Stimulated activated naive CD8-positive, alpha-beta T cell treated with anti-CD3 and anti-CD28 coated beads, Interleukin-15, Interleukin-2, amounts not matched to agents 100 U/mL and 50 U/mL, for 24 hours (primary cell): ENCODE data around the gene UBXN7.
"Not testable (repeated sequence)": the region's sequence is repeated elsewhere in the genome, so short reads cannot be mapped to it uniquely, and the experiment has no call there.

Experiments used
- ATAC-seq: fragments of 150-1000 bp; cut with Tn5 transposase; one replicate; pipeline ENCODE4 v1.10.0; 2021
- DNase-seq: peaks from one replicate; pipeline ENCODE4 v3.0.0; 2021

UBXN7 gene

GRCh38 chr3:196356556-196356955, 75.7 kb downstream of the UBXN7 start:
- ATAC-seq (no peak), DNase-seq (no peak)

DNA sequence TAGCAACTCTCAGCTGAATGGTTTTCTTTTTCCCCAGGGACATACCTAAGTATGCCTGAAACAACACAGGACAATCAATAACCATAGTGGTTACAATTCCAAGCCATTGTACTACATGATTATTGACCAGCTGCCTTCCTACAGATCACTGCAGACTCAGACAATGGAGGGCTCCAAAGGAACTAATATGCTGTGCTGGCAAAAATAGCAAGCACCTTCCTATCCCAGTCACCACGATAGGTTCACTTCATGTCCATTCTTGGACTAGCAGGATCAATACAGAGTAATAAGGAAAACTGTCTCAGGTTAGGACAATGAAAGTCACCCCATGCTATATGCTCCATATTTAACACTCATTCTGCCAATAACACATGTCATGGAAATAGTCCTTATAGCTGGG, 76.6 kb downstream of the UBXN7 start:
- no peak for ATAC-seq
- no peak for DNase-seq

- DNase-seq (no peak), ATAC-seq (no peak)
Measured at GRCh38 chr3:196354132-196354531, 78.1 kb downstream of the UBXN7 start.

DNA sequence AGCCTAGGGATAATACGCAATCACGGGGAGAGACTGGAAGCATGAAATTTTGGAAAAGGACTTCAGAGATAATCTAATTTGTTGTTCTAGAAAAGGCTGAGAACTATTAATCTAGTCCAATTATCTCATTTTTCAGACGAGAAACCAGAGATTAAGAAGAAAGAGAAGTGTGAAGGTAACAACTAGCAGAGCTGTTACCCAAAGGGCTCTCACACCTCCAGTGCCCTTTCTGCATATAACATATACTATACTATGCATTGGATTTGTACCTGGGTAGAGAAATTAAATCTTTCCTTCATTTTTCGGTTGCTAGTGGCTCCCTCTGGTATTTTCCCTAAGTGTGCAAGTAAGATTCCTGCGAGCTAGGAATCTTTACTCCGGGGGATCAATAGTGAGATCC, 80.7 kb downstream of the UBXN7 start:
- DNase-seq (no peak), ATAC-seq (no peak)

- DNase-seq (no peak), ATAC-seq (no peak)
Measured at GRCh38 chr3:196350067-196350466, 82.2 kb downstream of the UBXN7 start.

DNA sequence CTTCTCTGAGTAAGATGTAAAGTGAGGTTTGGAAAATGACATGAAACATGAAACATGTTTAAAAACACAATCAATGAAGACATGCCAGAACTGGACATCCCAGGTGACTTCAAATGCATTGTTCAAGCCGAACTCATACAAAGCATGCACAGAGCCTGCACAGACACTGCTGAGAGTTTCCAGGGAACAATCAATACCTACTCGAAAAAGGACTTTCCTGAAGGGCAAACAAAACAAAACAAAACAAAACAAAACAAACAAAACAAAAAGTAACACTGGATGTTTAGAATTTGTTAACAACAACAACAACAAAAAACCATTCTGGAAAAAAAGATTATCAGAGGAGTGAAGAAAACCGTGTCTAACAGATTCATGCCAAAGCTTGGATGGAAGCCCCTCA, 83.5 kb downstream of the UBXN7 start:
- no peak for DNase-seq
- ATAC-seq: no peak

GRCh38 chr3:196344663-196345062, 87.6 kb downstream of the UBXN7 start:
- no peak for ATAC-seq

DNA sequence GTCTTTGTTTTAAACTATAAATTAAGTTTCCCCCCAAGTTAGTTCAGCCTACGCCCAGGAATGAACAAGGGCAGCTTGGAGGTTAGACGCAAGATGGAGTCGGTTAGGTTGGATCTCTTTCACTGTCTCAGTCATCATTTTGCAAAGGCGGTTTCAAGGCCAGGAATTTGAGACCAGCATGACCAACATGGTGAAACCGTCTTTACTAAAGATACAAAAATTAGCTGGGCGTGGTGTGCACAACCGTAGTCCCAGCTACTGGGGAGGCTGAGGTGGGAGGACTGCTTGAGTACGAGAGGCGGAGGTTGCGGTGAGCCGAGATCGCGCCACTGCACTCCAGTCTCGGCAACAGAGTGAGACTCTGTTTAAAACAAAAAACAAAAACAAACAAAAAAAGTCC, 88.3 kb downstream of the UBXN7 start:
- ATAC-seq: not testable (repeated sequence)

More at GRCh38 chr3:196344663-196345062, 87.6 kb downstream of the UBXN7 start:
- DNase-seq: no peak

DNA sequence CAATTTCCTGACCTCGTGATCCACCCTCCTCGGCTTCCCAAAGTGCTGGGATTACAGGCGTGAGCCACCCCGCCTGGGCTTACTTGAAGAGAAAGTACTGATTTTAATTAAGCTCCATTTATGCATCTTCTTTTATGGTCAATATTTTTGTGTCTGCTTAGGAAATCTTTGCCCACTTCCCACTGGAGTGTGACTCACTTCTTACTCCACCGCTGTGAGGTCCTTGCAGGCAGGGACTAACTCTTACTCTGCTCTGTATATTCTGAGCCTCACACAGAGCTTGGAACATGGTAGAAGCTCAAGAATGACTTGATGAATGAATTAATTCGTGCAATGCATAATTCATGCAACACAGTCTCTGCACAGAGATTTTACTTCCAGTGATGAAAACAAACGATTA, 91.1 kb downstream of the UBXN7 start:
- ATAC-seq (no peak), DNase-seq (no peak)

More for the DNA sequence above, 88.3 kb downstream of the UBXN7 start:
- DNase-seq: not testable (repeated sequence)

GRCh38 chr3:196340466-196340865, 91.8 kb downstream of the UBXN7 start:
- ATAC-seq (no peak), DNase-seq (no peak)

DNA sequence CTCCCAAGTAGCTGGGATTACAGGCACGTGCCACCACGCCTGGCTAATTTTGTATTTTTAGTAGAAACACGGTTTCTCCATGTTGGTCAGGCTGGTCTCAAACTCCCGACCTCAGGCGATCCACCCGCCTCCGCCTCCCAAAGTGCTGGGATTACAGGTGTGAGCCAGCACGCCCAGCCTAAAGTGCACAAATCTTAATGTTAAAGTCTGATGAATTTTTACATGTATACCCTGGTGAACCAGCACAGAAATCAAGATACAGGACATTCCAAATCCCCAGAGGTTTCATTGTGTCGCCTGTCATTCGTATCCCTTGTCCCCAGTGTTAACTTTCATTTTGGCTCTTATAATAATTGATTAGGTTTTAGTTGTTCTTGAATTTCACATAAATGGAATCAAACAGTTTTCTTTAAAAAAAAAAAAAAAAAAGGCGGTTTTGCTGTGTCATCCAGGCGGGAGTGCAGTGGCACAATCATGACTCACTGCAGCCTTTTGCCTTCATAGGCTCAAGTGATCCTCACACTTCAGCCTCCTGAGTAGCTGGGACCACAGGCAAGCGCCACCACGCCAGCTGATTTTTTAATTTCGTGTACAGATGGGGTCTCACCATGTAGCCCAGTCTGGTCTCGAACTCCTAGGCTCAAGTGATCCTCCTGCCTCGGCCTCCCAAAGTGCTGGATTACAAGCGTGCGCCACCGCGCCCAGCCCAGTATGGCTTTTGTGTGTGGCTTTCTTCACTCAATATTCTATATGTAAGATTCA, 92.6 kb downstream of the UBXN7 start:
- ATAC-seq: no peak

GRCh38 chr3:196339044-196339443, 93.2 kb downstream of the UBXN7 start:
- ATAC-seq: no peak

More for the DNA sequence above, 92.6 kb downstream of the UBXN7 start:
- DNase-seq: no peak

DNA sequence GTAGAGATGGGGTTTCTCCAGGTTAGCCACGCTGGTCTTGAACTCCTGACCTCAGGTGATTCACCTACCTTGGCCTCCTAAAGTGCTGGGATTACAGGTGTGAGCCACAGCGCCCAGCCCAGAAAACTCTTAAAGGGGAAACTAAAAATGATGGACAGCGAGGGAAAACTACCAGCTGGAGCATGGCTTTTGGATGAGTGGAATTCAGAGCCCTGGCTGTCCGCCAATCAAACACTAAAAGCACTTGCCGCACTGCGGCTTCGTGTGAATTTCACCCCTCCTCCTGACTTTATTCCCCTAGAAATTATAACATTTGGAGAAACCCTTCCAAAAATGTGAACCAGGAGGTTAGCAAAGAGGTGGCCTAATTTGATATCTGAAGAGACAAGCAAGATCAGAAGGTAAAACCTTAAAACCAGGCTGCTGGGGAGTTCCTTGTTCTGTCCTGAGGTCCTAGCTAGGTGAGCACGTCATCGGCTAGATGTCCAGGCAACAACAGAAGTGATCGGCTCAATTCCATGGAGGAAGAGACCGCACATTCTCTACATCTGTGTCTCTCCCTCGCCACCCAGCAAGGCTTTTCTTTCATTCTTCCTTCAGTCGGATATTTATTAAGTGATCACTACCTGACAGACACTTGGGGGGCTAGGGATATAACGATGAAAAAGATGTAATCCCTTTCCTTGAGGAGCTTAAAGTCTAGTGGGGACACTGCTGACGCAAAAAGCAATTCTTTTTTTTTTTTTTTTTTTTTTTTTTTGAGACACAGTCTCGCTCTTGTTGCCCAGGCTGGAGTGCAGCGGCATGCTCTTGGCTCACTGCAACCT, 95.7 kb downstream of the UBXN7 start:
- no peak for DNase-seq
- no peak for ATAC-seq

More at GRCh38 chr3:196339044-196339443, 93.2 kb downstream of the UBXN7 start:
- no peak for DNase-seq

- no peak for ATAC-seq
Measured at GRCh38 chr3:196335503-196335948, 96.7 kb downstream of the UBXN7 start.

DNA sequence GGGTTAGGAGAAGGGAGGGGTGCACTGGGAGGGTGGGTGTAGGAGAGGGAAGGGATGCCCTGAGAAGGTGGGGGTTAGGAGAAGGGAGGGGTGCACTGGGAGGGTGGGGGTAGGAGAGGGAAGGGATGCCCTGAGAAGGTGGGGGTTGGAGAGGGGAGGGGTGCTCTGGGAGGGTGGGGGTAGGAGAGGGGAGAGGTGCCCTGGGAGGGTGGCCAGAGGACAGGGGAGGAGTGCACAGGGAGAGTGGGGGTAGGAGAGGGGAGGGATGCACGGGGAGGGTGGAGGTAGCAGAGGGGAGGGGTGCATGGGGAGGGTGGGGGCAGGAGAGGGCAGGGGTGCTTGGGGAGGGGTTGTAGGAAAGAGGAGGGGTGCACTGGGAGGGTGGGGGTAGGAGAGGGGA, 97.2 kb downstream of the UBXN7 start:
- DNase-seq (no peak), ATAC-seq (no peak)

More at GRCh38 chr3:196335503-196335948, 96.7 kb downstream of the UBXN7 start:
- no peak for DNase-seq

GRCh38 chr3:196332168-196332567, 100.1 kb downstream of the UBXN7 start:
- DNase-seq: no peak
- ATAC-seq: no peak

DNA sequence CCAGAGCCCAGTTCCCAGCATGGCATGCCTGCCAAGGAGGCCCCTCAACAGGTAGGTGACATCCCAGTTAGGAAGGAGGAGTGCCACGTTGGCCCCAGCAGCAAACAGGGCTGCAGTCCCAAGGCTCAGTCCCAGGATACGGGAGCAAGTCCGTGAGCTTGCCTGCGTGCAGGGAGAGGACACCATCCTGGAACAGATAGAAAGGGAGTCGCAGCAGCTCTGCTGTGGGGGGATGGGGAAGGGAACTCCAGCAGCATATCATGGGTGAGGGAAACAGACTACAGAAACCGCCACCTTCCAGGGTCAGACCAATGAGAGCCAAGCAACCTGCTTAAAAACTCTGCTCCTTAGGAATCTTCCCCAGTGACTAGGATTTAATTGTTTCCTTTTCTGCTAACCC, 104.8 kb downstream of the UBXN7 start:
- ATAC-seq: no peak
- DNase-seq: no peak

GRCh38 chr3:196326936-196327335, 105.3 kb downstream of the UBXN7 start:
- ATAC-seq (no peak), DNase-seq (no peak)

GRCh38 chr3:196323691-196324090, 108.5 kb downstream of the UBXN7 start:
- DNase-seq (no peak), ATAC-seq (no peak)

GRCh38 chr3:196323016-196323415, 109.2 kb downstream of the UBXN7 start:
- ATAC-seq: no peak
- DNase-seq: no peak

- DNase-seq (no peak), ATAC-seq (no peak)
Measured at GRCh38 chr3:196321162-196321561, 111.1 kb downstream of the UBXN7 start.

DNA sequence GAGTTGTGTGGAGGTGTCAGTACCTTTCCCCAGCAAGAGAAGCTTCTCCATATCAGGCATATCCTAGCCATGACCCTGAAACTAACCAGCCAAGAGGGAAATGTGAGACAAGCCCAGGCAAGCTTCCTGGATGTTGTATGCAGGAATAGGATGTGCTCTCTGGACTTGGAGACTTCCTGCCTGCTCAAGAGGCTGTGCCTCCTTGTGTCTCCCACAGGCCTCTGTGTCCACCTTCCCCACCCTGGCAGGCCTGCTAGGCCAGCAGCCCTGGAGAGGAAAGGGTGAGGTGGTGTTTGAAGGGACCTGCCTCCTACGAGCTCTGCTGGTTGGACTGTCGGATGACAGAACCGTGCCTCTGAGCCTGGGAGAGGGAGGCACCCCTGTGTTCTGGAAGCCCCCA, 112.1 kb downstream of the UBXN7 start:
- DNase-seq (no peak), ATAC-seq (no peak)
